CD4-positive, alpha-beta T cell treated with Interleukin-15 for 4 hours (primary cell): ENCODE data around the gene SNPH.
A peak's percentile ranks its signal among the peaks of the same experiment; 100 is the strongest.
"Not testable (repeated sequence)": the region's sequence is repeated elsewhere in the genome, so short reads cannot be mapped to it uniquely, and the experiment has no call there.

Experiments
- DNase-seq: peaks from one replicate; pipeline ENCODE4 v3.0.0-alpha.2; 2020; ENCODE audit warnings: low spot score

SNPH gene

DNA sequence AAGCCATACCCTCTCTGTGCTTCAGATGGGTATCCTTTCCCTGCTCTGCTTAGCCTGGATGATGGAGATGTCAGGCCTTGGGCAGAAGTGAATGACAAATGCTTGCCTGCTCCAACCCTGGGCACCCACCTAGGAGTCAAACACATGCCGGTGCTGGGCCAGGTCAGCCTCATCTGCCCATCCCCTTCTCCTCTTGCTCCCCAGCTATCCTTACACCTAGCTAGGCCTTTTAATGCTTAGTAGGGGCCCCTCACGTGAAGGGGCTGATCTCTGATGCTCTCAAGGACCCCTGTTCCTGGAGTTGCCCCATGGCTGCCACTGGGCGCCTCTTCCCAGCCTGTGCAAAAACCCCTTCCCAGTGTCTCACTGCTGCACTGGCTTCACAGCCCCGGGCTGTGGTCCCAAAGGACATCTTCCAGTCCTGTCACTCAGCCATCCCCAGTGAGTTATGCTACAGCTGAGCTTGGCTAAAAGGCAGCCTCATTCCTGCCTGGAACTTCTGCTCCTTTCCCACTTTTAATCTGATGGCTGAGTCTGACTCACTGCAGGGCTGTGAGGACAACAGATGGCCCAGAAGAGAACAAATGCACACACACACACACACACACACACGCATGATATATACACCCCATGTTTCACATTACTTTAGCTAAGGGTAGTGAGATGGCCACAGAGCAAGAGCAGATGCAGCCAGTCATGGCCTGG lies 75.6 kb downstream of the SNPH start:
- no peak for DNase-seq

DNA sequence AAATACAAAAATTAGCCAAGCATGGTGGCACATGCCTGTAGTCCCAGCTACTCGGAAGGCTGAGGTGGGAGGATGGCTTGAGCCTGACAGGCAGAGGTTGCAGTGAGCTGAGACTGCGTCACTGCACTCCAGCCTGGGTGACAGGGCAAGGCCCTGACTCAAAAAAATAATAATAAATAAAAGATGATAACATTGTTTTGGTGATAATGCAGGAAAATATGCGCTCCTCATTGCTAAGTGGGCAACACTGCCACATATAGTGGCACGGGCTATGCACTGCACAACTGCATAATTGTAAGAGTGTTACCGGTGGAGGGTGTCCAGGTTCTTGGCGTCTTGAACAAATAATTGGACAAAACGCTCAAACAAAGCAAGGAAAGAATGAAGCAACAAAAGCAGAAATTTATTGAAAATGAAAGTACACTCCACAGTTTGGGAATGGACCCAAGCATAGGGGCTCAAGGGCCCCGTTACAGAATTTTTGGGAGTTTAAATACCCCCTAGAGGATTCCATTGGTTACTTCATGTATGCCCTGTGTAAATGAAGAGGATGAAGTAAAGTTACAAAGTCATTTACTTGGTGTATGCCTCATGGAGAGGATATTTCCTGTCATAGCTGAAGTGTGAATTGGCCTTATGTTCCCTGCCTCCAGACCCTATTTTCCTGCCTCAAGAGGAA lies 77.5 kb downstream of the SNPH start:
- not testable (repeated sequence) for DNase-seq

DNA sequence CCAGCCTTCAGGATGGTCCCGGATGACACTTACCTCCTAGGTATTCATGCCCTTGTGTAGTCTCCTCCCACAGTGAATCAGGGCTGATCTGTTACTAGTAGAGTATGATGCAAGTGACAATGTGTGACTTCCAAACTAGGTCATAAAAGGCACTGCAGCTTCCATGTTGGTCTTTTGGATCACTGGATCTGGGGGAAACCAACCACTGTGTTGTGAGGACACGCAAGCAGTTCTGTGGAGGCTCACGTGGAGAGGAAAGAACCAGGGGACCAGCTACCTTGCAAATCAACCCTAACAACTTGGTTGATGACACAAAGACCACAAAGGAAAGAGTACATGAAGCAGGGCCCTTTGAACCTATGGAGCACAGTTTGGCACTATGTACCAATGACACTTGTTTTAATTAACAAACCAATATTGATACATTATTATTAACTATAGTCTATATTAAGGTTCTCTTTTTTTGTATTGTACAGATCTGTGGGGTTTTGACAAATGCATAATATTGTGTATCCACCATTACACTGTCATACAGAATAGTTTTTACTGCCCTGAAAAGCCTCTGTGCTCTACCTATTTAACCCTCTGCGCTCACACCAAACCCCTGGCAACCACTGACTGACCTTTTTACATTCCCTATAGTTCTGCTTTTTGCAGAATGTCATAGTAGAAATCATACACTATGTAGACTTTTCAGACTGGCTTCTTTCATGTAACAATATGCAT lies 79.1 kb downstream of the SNPH start:
- no peak for DNase-seq

DNA sequence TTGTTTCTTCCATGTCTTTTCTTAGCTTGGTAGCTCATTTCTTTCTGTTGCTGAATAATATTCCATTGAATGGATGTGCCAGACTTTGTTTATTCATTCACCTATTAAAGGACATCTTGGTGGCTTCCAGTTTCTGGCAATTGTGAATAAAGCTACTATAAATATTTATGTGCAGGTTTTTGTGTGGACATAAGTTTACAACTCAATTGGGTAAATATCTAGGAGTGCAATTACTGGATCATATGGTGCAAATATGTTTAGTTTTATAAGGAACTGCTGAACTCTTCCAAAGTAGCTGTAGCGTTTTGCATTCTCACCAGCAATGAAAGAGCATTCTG lies 79.6 kb downstream of the SNPH start:
- DNase-seq = no peak

DNA sequence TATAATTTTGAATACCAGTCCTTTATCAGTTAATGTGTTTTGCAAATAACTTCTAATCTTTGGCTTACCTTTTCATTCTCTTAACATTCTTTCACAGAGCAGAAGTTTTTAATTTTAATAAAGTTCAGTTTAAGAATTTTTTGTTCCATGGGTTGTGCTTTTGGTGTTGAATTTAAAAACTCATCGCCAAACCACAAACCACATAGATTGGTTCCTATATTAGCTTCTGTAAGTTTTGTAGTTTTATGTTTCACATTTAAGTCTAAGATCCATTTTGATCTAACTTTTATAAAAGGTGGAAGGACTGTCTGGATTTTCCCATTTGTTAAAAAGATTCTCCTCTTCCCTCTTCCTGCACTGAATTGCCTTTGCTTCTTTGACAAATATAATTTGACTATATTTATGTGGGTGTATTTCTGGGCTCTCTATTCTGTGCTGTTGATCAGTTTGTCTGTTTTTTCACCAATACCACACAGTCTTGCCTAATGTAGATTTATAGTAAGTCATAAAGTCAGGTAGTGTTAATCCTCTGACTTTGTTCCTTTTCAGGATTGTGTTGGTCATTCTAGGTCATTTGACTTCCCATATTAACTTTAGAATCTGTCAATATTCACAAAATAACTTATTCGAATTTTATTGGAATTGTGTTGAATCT lies 80.3 kb downstream of the SNPH start:
- DNase-seq = no peak

DNA sequence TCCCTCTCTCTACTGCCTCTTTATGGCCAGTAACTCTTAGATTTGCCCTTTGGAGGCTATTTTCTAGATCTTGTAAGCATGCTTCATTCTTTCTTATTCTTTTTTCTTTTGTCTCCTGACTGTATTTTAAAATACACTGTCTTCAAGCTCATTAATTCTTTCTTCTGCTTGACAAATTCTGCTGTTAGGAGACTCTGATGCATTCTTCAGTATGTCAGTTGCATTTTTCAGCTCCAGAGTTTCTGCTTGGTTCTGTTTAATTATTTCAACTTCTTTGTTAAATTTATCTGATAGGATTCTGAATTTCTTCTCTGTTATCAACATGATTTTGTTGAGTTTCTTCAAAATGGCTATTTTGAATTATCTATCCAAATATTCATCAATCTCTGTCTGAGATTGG lies 87.9 kb downstream of the SNPH start:
- DNase-seq = no peak

DNA sequence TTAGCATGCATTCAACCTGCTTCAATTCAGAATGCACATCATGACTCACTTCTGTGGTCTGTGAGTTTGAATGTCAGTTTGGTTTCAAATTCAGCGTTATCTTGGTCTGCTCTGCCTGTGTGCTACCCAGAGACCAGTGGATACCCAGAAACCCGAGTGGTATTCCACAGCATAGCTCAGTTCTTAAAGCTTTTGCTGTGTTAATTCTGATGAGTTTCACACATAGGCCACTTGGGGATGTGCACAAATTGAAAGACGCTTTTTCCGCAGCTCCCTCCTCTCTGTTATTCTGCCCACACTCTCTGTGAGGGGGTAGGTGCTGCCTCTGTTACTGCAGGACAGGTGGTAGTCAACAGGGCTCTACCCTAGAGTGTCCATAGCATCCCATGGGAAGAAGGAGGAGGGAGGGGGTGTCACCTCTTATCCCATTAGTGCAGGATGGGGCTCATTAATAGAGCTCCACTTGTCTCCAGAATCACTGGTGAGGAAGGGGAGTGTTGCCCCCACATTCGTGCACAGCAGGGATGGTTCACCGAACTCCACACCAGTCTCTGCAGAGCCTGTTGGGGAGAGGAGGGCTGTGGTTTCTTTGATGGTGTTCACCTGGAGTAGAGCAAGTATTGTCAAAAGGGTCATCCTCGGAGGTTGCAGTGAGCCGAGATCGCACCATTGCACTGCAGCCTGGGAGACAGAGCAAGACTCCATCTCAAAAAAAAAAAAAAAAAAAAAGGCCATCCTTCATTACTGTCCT lies 92.0 kb downstream of the SNPH start:
- peak; percentile 48 for DNase-seq
